Measurements from ENCODE around the gene TAB2. TPM values are rescaled to one million over a fixed set of nuclear protein-coding genes. Genes with fewer than 3 reads are reported as not detected.

TAB2 gene
- total RNA-seq, 1 experiment from 2014 or later = 43.6 TPM

- intact Hi-C loops (cut with micrococcal nuclease; ENCODE audit: unreplicated experiment) = no loop called here
- TF ChIP-seq CTCF (IDR thresholded peaks at IDR 0.05; ENCODE audit: insufficient read depth in 1 of 2, low read depth in 1 of 2, low read length in 1 of 2, severe bottlenecking in 1 of 2, unreplicated experiment in 1 of 2) = no peak
- POLR2A ChIA-PET = no interaction called here
- H3K4me3 ChIP-seq (ENCODE audit: low read depth, low read length) = no peak overlapping the region
- BruUV-seq (replicated peaks) = no TSS peak
- no peaks in the 10 kb centered on the region for H3K36me3 Mint-ChIP-seq (ENCODE audit: insufficient read depth, unreplicated experiment)
- DNase-seq = no peak
- H3K27me3 ChIP-seq (replicated peaks; ENCODE audit: control insufficient read depth, insufficient read depth, low read length) = no peaks in the 10 kb centered on the region
- H3K4me1 ChIP-seq = peaks cover 32% of the 10 kb centered on the region
- CTCF ChIA-PET = no interaction called here
- no peak overlapping the region for H3K4me3 Mint-ChIP-seq (ENCODE audit: unreplicated experiment)
- peaks cover 43% of the 10 kb centered on the region for H3K4me1 Mint-ChIP-seq (ENCODE audit: low read depth, unreplicated experiment)
- no peaks in the 10 kb centered on the region for H3K9me3 ChIP-seq
- no peak overlapping the region for H3K27ac Mint-ChIP-seq (ENCODE audit: unreplicated experiment)
- H3K36me3 ChIP-seq (ENCODE audit: control insufficient read depth, insufficient read depth, low read length) = no peaks in the 10 kb centered on the region
- H3K9me3 Mint-ChIP-seq (ENCODE audit: unreplicated experiment) = no peaks in the 10 kb centered on the region
- H3K27me3 Mint-ChIP-seq (ENCODE audit: insufficient read depth, unreplicated experiment) = no peaks in the 10 kb centered on the region
Observed at GRCh38 chr6:149332602-149333265, 15.2 kb downstream of the TAB2 start.

GRCh38 chr6:149333266-149333620, 15.7 kb downstream of the TAB2 start:
- TF ChIP-seq CTCF (IDR thresholded peaks at IDR 0.05; ENCODE audit: insufficient read depth in 1 of 2, low read depth in 1 of 2, low read length in 1 of 2, severe bottlenecking in 1 of 2, unreplicated experiment in 1 of 2) = no peak
- H3K27ac Mint-ChIP-seq (ENCODE audit: unreplicated experiment) = no peak overlapping the region
- no peaks in the 10 kb centered on the region for H3K9me3 ChIP-seq
- CTCF ChIA-PET = no interaction called here
- H3K27me3 ChIP-seq (replicated peaks; ENCODE audit: control insufficient read depth, insufficient read depth, low read length) = no peaks in the 10 kb centered on the region
- no peak for DNase-seq
- H3K36me3 Mint-ChIP-seq (ENCODE audit: insufficient read depth, unreplicated experiment) = no peaks in the 10 kb centered on the region
- H3K4me3 Mint-ChIP-seq (ENCODE audit: unreplicated experiment) = no peak overlapping the region
- H3K36me3 ChIP-seq (ENCODE audit: control insufficient read depth, insufficient read depth, low read length) = no peaks in the 10 kb centered on the region
- POLR2A ChIA-PET = no interaction called here
- intact Hi-C loops (cut with micrococcal nuclease; ENCODE audit: unreplicated experiment) = no loop called here
- no peak overlapping the region for H3K4me3 ChIP-seq (ENCODE audit: low read depth, low read length)
- peaks cover 43% of the 10 kb centered on the region for H3K4me1 Mint-ChIP-seq (ENCODE audit: low read depth, unreplicated experiment)
- no peaks in the 10 kb centered on the region for H3K9me3 Mint-ChIP-seq (ENCODE audit: unreplicated experiment)
- H3K4me1 ChIP-seq = peaks cover 32% of the 10 kb centered on the region
- BruUV-seq (replicated peaks) = no TSS peak
- no peaks in the 10 kb centered on the region for H3K27me3 Mint-ChIP-seq (ENCODE audit: insufficient read depth, unreplicated experiment)

- no TSS peak for BruUV-seq (replicated peaks)
- Mint-ChIP-seq H3K27me3 (ENCODE audit: insufficient read depth, unreplicated experiment) (no peaks in the 10 kb centered on the region), H3K9me3 (ENCODE audit: unreplicated experiment) (no peaks in the 10 kb centered on the region), H3K4me3 (ENCODE audit: unreplicated experiment) (no peak overlapping the region), H3K4me1 (ENCODE audit: low read depth, unreplicated experiment) (peaks cover 34% of the 10 kb centered on the region), H3K27ac (ENCODE audit: unreplicated experiment) (no peak overlapping the region), H3K36me3 (ENCODE audit: insufficient read depth, unreplicated experiment) (no peaks in the 10 kb centered on the region)
- H3K4me3 ChIP-seq (ENCODE audit: low read depth, low read length) = no peak overlapping the region
- POLR2A ChIA-PET = no interaction called here
- no peak for TF ChIP-seq CTCF (IDR thresholded peaks at IDR 0.05; ENCODE audit: insufficient read depth in 1 of 2, low read depth in 1 of 2, low read length in 1 of 2, severe bottlenecking in 1 of 2, unreplicated experiment in 1 of 2)
- intact Hi-C loops (cut with micrococcal nuclease; ENCODE audit: unreplicated experiment) = no loop called here
- H3K4me1 ChIP-seq = peaks cover 27% of the 10 kb centered on the region
- no peak for DNase-seq
- no peaks in the 10 kb centered on the region for H3K27me3 ChIP-seq (replicated peaks; ENCODE audit: control insufficient read depth, insufficient read depth, low read length)
- CTCF ChIA-PET = no interaction called here
- no peaks in the 10 kb centered on the region for H3K9me3 ChIP-seq
- no peaks in the 10 kb centered on the region for H3K36me3 ChIP-seq (ENCODE audit: control insufficient read depth, insufficient read depth, low read length)
Observed at GRCh38 chr6:149334201-149334600, 16.7 kb downstream of the TAB2 start.

Measured in Caco-2 (cell line).